Aorta (tissue), 5 donors: ENCODE data around the gene SUDS3. TPM values are rescaled to one million over a fixed set of nuclear protein-coding genes. Genes with fewer than 3 reads are reported as not detected.

Experiments used
- ATAC-seq: fragments of 200-7000 bp; cut with Tn5 transposase; one replicate; pipeline ENCODE4 v1.9.1; 2022; ENCODE audit warnings: moderate library complexity; ENCODE audit not compliant: low FRiP score
- DNase-seq, 2 donors: peaks; one replicate each; pipeline ENCODE4 v3.0.0-alpha.2; 2020
- H3K27ac ChIP-seq, 2 donors: one replicate each; pipeline ENCODE4 v1.5.1; 2013; ENCODE audit warnings: low read length in 2 of 2, mild to moderate bottlenecking in 2 of 2, moderate library complexity in 2 of 2, control low read depth in 1 of 2, inconsistent platforms in 1 of 2, low read depth in 1 of 2
- H3K27me3 ChIP-seq, 2 donors: one replicate each; pipeline ENCODE4 v1.6.1; 2013; ENCODE audit warnings: control low read depth in 1 of 2, low read length in 1 of 2, mild to moderate bottlenecking in 1 of 2, moderate library complexity in 1 of 2; ENCODE audit not compliant: insufficient read depth in 2 of 2, control insufficient read depth in 1 of 2
- H3K36me3 ChIP-seq, 2 donors: one replicate each; pipeline ENCODE4 v1.6.1; 2013; ENCODE audit warnings: control low read depth in 1 of 2, low read length in 1 of 2, mild to moderate bottlenecking in 1 of 2; ENCODE audit not compliant: insufficient read depth in 2 of 2, control insufficient read depth in 1 of 2
- H3K4me1 ChIP-seq, 2 donors: one replicate each; pipeline ENCODE4 v1.6.1; 2013; ENCODE audit warnings: low read length in 2 of 2, control low read depth in 1 of 2, mild to moderate bottlenecking in 1 of 2, moderate library complexity in 1 of 2; ENCODE audit not compliant: insufficient read depth in 2 of 2, control insufficient read depth in 1 of 2
- H3K4me3 ChIP-seq, 2 donors: one replicate each; pipeline ENCODE4 v1.5.1; 2013; ENCODE audit warnings: low read length in 2 of 2, control low read depth in 1 of 2, mild to moderate bottlenecking in 1 of 2
- H3K9me3 ChIP-seq: one replicate; pipeline ENCODE4 v1.6.1; 2013; ENCODE audit warnings: mild to moderate bottlenecking, low read length; ENCODE audit not compliant: control insufficient read depth
- WGBS, 2 donors: extraction: QIAGEN DNeasy Blood & Tissue Kit; methylation state at CpG; one replicate each; pipeline ENCODE4 v1.1.7; 2013; 5-methylcytosine and 5-hydroxymethylcytosine counted together
- intact Hi-C, 2 donors: fragments of 100-400 bp; cut with DNase I; formaldehyde crosslinking; loops; one replicate each; pipeline versions ENCODE4 v1.14.2 to v1.15.0; 2022
- polyA plus RNA-seq, 2 donors: library from polyadenylated mRNA; stranded (reverse); fragments of 200-250 nt; gene quantifications; one replicate each; pipeline ENCODE4 v1.2.3, GENCODE V29; 2013
- total RNA-seq, 2 donors: library from RNA; stranded (reverse); fragmentation: NEBNext Ultra II Directional; extraction: Animal tissue kit (Norgen Biotek cat#: 25700); gene quantifications; one replicate each; pipeline ENCODE4 v1.2.1, GENCODE V29; 2021
- donor health status: healthy with polysubstance abuse.
- donor health status: Bipolar disorder and iron deficiency.
- donor health status: DM: no; HTN: no; CAD: no.
- donor health status: DM: no; HTN: no; CAD: no.
- donor health status: DM: yes; HTN: yes; CAD: no.

The SUDS3 gene
- total and polyA plus RNA-seq, 4 donors, result 14.2 to 32.4 (median 20.9) TPM

GRCh38 chr12:118336123-118336522 lies 40.2 kb upstream of the SUDS3 start:
- Histone ChIP-seq H3K9me3 (no peaks in the 10 kb centered on the region), H3K4me3 (no peak overlapping the region), H3K27ac (no peak overlapping the region), H3K4me1 (no peaks in the 10 kb centered on the region), H3K27me3 (no peaks in the 10 kb centered on the region), H3K36me3 (no peaks in the 10 kb centered on the region)
- no peak for ATAC-seq
- no peak for DNase-seq
- 86 to 91% methylated on average over 2 of the region's 2 CpGs for WGBS, 2 donors
- intact Hi-C loops, result no loop called here

GRCh38 chr12:118337194-118337838 lies 39.0 kb upstream of the SUDS3 start:
- Histone ChIP-seq H3K4me3 (no peak overlapping the region), H3K27me3 (no peaks in the 10 kb centered on the region), H3K27ac (no peak overlapping the region), H3K4me1 (no peaks in the 10 kb centered on the region), H3K9me3 (no peaks in the 10 kb centered on the region), H3K36me3 (no peaks in the 10 kb centered on the region)
- ATAC-seq (no peak), DNase-seq (no peak)
- intact Hi-C loops, result no loop called here
- WGBS, 2 donors, result 18 to 24% methylated on average over 6 of the region's 6 CpGs

- Histone ChIP-seq H3K4me3 (no peak overlapping the region), H3K4me1 (no peaks in the 10 kb centered on the region), H3K9me3 (no peaks in the 10 kb centered on the region), H3K36me3 (no peaks in the 10 kb centered on the region), H3K27ac (no peak overlapping the region), H3K27me3 (no peaks in the 10 kb centered on the region)
- ATAC-seq (no peak), DNase-seq (no peak)
- 68 to 71% methylated on average over 2 of the region's 2 CpGs for WGBS, 2 donors
- intact Hi-C loops, result no loop called here
Observed at GRCh38 chr12:118342090-118342489, 34.3 kb upstream of the SUDS3 start.

GRCh38 chr12:118344829-118345228 lies 31.5 kb upstream of the SUDS3 start:
- ATAC-seq, result no peak
- no peaks in the 10 kb centered on the region for H3K36me3 ChIP-seq
- no peak overlapping the region for H3K4me3 ChIP-seq
- intact Hi-C loops, result no loop called here
- no peaks in the 10 kb centered on the region for H3K27me3 ChIP-seq
- no peak overlapping the region for H3K27ac ChIP-seq
- H3K4me1 ChIP-seq, result no peaks in the 10 kb centered on the region
- H3K9me3 ChIP-seq, result no peaks in the 10 kb centered on the region
- DNase-seq, result no peak

- Histone ChIP-seq H3K4me3 (no peak overlapping the region), H3K27me3 (no peaks in the 10 kb centered on the region), H3K4me1 (no peaks in the 10 kb centered on the region), H3K9me3 (no peaks in the 10 kb centered on the region), H3K36me3 (no peaks in the 10 kb centered on the region), H3K27ac (no peak overlapping the region)
- intact Hi-C loops, result no loop called here
- WGBS, 2 donors, result 61 to 64% methylated on average over 1 of the region's 1 CpG
- no peak for ATAC-seq
- no peak for DNase-seq
Observed at GRCh38 chr12:118345355-118345754, 31.0 kb upstream of the SUDS3 start.

- 83 to 87% methylated on average over 7 of the region's 7 CpGs for WGBS, 2 donors
- no peak overlapping the region for H3K27ac ChIP-seq
- ATAC-seq, result no peak
Observed at GRCh38 chr12:118346895-118347294, 29.5 kb upstream of the SUDS3 start.

GRCh38 chr12:118347916-118348315 lies 28.4 kb upstream of the SUDS3 start:
- Histone ChIP-seq H3K4me1 (no peaks in the 10 kb centered on the region), H3K4me3 (no peak overlapping the region), H3K36me3 (no peaks in the 10 kb centered on the region), H3K27me3 (no peaks in the 10 kb centered on the region), H3K9me3 (no peaks in the 10 kb centered on the region), H3K27ac (no peak overlapping the region)
- intact Hi-C loops, result no loop called here
- no peak for ATAC-seq
- 89 to 94% methylated on average over 2 of the region's 2 CpGs for WGBS, 2 donors
- DNase-seq, result no peak

More at GRCh38 chr12:118346895-118347294, 29.5 kb upstream of the SUDS3 start:
- H3K4me3 ChIP-seq, result no peak overlapping the region
- DNase-seq, result no peak
- H3K4me1 ChIP-seq, result no peaks in the 10 kb centered on the region
- intact Hi-C loops, result no loop called here
- no peaks in the 10 kb centered on the region for H3K9me3 ChIP-seq
- H3K27me3 ChIP-seq, result no peaks in the 10 kb centered on the region
- H3K36me3 ChIP-seq, result no peaks in the 10 kb centered on the region

- Histone ChIP-seq H3K4me3 (no peak overlapping the region), H3K4me1 (no peaks in the 10 kb centered on the region), H3K27me3 (no peaks in the 10 kb centered on the region), H3K9me3 (no peaks in the 10 kb centered on the region), H3K27ac (no peak overlapping the region), H3K36me3 (no peaks in the 10 kb centered on the region)
- WGBS, 2 donors, result 90 to 91% methylated on average over 6 of the region's 6 CpGs
- DNase-seq (no peak), ATAC-seq (no peak)
- intact Hi-C loops, result no loop called here
Observed at GRCh38 chr12:118350908-118351559, 25.3 kb upstream of the SUDS3 start.

- H3K4me3 ChIP-seq, result no peak overlapping the region
- H3K9me3 ChIP-seq, result no peaks in the 10 kb centered on the region
- no peak for DNase-seq
- H3K4me1 ChIP-seq, result no peaks in the 10 kb centered on the region
- H3K36me3 ChIP-seq, result no peaks in the 10 kb centered on the region
- ATAC-seq, result no peak
- H3K27me3 ChIP-seq, result no peaks in the 10 kb centered on the region
- 87 to 89% methylated on average over 4 of the region's 4 CpGs for WGBS, 2 donors
- no peak overlapping the region for H3K27ac ChIP-seq
- intact Hi-C loops, result no loop called here
Observed at GRCh38 chr12:118353721-118354120, 22.6 kb upstream of the SUDS3 start.
